GM19238 (cell line): ENCODE data around the gene PLCG2.
"Not testable (repeated sequence)": the region's sequence is repeated elsewhere in the genome, so short reads cannot be mapped to it uniquely, and the experiment has no call there.

ENCODE experiments used
- DNase-seq: peaks from one replicate; pipeline ENCODE4 v3.0.0; 2011; ENCODE audit warnings: low spot score; ENCODE audit not compliant: insufficient read length

PLCG2 gene

DNA sequence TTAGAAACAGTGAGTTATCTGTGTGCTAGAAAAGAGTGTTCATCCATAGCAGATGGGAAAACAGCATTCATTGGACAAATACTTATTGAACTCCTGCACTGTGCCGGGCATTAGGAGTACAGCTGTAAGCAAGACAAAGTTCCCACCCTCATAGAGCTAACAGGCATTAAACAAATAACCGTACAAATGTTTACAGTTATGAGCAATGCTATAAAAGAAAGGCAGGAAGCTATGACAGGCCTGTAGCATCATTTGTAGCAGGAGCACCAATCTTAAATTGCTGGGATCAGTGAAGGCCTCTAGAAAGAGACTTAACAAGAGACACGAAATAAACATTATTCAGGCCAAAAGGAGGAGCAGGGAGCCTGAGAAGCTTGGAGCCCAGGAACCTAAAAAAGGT, 216.6 kb downstream of the PLCG2 start:
- no peak for DNase-seq

DNA sequence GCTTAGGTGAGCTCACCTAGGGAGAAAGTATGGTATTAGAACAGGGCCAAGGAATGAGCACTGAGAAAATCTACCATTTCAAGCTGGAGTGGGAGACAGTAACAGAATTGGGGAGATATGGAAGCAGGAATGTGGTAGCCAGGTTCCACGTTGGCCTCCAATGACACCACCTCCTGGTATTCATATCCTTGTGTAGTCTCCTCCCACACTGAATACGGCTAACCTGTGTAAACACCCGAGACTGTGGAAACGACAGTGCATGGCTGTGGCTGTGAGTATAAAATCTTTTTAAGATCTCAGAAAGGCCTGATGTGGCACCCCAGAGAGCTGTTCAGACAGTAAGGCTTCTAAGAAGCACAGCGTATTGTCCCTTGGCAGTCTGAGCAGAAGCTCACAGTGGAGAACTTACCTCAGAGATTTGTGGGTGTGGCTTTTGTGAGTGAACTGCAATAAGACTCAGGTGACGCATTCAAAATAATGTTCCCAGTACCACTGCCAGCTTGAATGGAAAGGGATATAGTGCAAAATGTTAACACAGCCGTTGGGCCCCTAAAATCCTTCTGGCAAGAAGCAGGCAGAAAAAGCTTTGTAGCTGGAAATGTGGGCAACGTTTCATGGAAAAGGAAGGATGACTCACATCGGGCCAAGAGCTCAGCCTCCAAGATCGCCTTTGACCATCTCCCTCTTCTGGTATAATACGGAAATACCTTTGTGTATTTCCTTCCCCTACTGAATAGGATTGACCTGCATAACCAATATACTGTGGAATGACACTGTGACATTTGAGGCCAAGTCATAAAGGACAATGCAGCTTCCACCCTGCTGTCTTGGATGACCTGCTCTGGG, 217.8 kb downstream of the PLCG2 start:
- DNase-seq: no peak

DNA sequence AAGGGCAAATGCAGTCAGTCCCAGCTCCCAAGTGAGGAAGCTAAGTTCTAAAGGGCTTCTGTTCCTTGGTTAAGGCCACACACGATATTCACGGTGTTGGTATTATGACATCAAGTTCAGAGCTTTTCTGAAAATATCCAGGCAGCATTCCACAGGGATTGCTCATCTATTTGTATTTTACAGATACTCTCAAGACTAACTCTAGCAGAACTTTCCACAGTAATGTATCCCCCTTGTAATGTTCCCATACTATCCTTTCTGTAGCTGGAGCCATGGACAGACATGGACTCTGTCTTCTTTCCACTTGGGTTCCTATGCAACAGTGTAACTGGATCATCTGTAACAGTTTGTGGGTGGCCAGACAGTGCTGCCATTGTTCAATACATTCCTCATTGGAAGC, 218.6 kb downstream of the PLCG2 start:
- no peak for DNase-seq

DNA sequence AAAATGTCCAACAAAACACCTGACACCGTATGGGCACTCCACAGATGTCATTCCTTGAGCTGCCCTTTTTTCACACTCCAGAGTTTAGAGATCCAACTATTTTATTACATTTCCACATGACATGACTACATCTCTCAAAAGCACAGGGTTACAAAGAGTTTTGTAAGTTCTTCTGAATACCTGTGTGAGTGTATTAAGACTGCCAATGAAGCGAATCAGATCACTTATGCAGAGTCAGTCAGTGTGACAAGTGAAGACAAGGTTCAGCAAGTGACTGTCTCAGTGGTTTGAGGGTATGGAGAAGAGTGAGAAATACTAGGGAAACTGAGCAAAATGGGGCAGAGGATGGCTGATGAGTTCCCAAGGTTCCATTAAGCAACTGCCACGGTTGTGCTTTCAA, 223.7 kb downstream of the PLCG2 start:
- no peak for DNase-seq

DNA sequence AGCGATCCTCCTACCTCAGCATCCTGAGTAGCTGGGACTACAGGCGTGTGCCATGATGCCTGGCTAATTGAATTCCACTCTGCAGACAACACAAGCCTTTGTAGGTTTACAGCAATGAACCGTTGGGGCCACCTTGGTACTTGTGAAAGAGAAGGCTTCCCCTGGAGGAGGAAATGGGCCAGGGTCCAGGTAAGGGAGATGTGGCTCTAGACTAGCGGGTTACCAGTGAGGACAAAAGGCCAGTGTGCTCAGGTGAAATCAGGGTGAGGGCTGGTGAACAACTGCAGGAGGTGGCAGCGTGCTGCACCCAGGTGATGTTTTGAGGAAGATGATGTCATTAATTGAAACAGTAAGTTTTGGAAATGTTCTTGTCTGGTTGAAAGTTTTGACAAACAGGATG, 225.5 kb downstream of the PLCG2 start:
- DNase-seq: no peak

DNA sequence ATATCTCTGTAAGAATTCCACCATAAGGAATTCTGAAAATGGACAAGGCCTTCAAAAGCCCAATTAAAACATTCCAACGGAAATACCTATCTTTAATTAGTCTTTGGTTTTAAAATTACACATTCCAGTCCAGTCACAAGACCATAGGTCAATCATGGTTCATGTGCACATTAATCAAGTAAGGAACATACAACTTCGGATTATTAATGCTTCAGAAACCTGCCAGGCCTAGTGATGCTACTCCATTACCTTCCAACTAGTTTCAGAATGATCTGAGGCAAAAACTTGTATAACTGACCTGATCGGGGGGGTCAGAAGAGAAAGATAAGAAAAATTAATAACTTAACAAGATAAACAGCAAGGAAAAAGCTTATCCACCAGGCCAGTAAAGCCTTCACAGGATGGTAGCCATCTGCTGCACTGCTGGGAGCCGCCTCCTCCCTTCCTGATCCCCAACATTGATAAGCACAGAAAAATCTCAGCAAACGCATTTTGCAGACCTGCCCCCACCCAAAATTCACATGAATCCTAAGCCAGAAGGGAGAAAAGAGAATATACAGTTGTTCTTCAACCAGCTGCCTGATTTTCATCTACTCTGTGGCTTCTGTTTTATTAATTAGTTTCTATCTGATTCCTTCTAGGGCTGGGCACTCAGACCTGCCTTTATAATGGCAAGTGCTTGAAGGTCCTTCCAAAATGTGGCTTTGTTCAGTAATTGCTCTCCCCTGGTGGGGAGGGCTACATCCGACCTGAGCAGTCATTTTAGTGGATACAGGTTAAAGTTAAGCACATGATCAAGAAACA, 226.1 kb downstream of the PLCG2 start:
- DNase-seq: no peak

DNA sequence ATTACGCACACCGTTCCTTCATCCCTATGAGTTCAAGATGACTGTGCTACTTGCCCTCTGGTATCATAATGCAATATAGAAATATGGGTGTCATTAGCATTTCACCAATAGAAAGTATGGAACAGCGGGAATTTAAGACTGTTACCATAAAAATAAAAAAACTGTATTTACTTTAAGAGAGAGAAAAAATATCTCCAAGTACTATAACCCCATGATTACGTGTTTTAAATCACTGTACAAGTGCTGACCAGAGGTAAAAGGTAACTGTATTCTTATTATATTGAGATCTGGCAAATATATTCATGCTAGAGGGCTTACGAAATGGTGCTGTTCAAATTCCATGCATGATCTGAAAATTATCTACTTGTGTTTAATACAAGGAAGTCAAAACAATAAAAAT, 226.9 kb downstream of the PLCG2 start:
- no peak for DNase-seq

DNA sequence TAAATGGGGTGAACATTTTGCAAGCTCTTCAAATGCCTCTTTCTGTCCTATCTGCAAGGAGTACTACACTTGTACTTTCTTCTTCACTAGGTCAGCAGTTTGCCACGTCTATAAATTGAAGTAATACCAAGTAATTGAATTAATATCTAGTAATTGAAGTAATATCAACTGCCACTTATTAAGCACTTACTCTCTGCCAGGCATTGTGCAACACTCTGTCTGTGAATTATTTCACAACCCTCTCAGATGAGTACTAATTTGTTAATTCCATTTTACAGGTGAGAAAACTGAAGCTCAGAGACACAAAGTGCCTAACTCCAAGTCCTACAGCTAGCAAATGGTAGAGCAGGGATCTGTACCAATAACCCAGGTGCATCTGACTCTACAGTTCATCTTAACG, 228.1 kb downstream of the PLCG2 start:
- DNase-seq: no peak

DNA sequence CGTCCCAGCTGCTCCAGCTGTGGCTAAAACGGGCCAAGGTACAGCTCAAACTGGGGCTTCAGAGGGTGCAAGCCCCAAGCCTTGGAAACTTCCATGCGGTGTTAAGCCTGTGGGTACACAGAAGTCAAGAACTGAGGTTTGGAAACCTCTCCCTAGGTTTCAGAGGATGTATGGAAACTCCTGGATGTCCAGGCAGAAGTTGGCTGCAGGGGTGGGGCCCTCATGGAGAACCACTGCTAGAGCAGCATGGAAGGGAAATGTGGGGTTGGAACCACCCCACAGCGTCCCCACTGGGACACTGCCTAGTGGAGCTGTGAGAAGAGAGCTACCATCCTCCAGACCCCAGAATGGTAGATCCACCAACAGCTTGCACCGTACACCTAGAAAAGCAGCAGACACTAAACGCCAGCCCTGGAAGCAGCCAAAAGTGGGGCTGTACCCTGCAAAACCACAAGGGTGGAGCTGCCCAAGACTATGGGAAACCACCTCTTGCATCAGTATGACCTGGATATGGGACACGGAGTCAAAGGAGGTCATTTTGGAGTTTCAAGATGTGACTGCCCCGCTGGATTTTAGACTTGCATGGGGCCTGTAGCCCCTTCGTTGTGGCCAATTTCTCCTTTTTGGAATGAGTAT, 230.0 kb downstream of the PLCG2 start:
- DNase-seq: no peak

DNA sequence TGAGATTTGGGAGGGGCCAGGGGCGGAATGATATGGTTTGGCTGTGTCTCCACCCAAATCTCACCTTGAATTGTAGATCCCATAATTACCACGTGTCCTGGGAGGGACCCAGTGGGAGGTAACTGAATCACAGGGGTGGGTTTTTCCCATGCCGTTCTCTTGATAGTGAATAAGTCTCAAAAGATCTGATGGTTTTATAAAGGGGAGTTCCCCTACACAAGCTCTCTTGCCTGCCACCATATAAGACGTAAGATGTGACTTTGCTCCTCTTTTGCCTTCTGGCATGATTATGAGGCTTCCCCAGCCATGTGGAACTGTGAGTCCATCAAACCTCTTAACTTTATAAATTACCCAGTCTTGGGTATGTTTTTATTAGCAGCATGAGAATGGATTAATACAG, 230.7 kb downstream of the PLCG2 start:
- not testable (repeated sequence) for DNase-seq

DNA sequence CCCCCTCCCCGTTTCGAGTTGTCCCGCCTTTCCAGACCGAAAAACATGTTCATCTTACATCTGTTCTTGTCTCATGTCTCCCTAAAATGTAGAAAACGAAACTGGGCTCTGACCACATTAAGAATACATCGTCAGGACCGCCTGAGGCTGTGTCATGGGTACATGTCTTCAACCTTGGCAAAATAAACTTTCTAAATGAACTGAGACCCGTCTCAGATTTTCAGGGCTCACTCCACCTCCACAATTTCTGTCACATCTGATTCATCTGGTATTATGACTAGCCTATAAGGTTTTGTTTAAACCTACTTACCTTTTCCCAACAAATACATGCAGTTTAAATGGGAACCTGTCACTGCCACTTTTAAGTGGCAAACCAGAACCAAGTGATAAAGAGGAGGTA, 231.6 kb downstream of the PLCG2 start:
- no peak for DNase-seq

DNA sequence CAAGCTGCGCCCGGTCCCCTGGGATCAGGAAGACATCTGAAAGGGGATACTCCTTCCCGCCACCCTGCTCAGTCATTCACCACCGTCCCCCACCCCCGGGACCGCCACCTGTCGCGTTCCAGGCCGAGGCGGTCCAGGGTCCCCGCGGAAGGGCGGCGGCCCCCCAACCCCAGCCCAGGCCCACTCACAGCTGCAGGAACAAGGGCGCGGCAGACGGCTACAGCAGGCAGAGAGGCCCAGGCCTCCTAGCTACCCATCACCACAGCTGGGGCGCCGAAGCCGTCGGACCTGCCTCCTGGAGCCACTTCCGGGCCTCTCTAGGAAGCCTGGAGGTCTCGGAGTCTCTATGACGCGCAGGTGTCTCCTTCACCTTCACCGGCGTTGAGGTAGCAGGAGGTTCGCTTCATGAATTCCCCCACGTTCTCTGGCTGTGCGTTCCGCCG, 232.1 kb downstream of the PLCG2 start, which contains the start of gene SDR42E1:
TSS of gene SDR42E1 (minus strand) at position 272 of the 443 bp plus-strand sequence. CDS start 10,612 bp downstream, outside the sequence.
- DNase-seq: peak; percentile 61
